GM19463 (cell line): ENCODE measurements around the gene GNGT1.

Experiments
- ATAC-seq: cut with Tn5 transposase; IDR thresholded peaks from one replicate; pipeline ENCODE4 v1.9.1; 2021; ENCODE audit warnings: mild to moderate bottlenecking, moderate library complexity; ENCODE audit not compliant: unreplicated experiment

GNGT1 gene

DNA sequence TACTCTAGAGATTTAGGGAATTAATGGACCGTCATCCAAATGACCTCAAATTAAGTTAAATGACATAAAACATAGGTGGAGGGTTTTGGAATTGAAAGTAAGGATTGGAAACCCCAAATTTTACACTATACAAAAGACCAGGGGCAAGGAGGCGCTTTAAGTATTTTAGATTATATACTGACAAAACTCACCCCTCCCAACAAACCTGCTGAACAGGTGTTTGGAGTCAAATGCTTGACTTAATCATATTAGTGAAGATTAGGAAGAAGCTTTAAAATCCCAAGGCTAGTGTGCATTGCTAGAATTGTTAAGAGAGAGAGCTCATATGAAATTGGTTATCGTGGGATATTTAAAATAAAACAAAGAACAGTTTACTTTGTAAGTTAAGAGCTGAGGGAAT is at the start of gene GNGT1:
Gene GNGT1 (plus strand): TSS at position 301 of the 400 bp plus-strand sequence. CDS start 180 bp downstream, outside the sequence.
- no peak for ATAC-seq

- no peak for ATAC-seq
Observed at GRCh38 chr7:93858857-93859256, 47.5 kb upstream of the GNGT1 start.

DNA sequence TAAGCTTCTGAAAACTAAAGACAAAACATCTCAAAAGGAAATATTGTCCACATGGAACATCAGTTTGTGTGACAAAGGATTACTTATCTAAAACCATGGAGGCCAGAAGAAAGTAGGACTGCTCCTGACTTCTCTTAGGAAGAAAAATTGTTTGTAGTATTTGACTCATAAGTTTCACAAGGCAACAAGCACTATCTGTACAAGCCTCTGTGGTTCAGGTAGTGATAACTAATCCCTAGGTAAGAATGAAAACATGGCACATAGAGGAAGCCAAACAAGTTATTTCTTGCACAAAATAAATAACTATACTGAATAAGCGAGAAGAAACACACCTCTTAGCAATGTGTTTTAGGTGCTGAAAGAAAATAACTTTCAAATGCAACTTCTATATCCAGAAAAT is 46.1 kb upstream of the GNGT1 start:
- ATAC-seq, result no peak

DNA sequence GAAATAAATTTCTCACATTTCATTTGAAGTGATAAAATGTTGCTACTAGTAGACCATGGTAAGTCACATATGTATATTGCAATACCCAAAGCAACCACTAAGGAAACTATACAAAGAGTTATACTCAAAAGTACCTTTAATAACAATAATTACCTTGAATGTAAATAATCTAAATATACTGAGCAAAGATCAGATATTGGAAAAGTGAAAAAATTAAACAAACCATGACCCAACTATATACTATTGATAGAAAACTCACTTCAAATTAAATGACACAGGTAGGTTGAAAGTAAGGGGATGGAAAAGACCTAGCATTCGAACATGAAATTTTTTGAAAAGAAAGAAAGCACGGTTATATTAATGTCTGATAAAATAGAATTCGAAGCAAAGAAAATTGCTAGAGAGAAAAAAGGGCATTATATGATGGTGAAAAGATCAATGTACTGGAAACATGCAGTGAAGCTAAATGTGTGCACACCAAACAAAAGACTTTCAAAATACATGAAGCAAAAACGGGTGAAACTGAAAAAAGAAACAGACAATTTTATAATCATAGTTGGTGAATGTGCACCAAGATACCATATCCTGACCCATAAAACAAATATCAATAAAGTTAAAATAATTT is 44.9 kb upstream of the GNGT1 start:
- no peak for ATAC-seq

GRCh38 chr7:93862651-93863050 is 43.7 kb upstream of the GNGT1 start:
- no peak for ATAC-seq

DNA sequence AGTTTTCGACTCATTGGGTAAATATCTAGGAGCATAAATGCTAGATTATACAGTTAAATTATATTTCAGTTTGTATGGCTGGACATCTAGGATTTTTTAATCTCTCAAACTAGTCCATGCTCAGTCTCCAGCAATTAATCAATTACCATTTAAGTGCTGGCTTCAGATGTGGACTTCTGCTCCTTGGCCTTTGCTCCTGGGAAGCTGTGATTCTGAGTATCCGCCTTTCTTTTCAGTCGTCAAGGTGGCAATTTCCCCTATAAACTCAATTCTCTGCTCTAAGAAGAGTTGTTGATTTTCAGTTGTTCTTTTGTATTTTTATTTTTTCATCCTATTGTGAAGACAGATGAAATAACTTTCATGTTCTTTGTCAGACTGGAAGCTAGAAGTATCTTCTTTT is 39.5 kb upstream of the GNGT1 start:
- no peak for ATAC-seq

DNA sequence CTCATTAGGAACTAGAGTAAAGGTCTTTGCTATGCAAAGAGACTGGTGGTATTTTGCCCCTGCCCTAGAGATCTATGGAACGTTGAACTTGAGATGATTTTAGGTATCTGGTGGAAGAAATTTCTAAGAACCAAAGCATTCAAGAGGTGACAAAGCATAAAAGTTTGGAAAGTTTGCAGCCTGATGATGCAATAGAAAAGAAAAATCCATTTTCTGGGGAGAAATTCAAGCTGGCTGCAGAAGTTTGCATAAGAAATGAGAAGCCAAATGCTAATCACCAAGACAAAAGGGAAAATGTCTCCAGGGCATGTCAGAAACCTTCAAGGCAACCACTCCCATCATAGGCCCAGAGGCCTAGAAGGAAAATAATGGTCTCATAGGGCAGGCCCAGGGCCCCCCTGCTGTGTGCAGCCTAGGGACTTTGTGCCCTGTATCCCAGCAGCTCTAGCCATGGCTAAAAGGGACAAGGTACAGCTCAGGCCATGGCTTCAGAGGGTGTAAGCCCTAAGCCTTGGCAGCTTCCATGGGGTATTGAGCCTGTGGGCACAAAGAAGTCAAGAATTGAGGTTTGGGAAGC is 32.3 kb upstream of the GNGT1 start:
- ATAC-seq, result no peak

DNA sequence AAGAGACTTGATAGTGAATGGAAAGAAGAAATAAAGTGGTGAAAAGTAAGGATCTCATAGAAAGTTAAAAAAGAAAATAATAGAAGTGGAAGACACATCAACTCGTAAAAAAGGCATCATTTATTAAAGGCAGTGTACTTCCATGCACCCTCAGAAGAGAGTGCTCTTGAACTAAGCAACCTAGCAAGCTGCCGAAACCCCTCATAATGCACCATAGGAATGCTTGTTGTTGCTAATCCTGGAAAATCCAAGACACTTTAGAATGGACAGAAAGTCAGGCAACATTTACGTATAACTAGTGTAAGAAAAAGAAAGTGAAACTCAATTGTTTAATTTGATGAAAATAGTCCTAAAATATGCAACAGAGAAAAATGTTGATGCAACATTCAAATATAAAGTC is 28.6 kb upstream of the GNGT1 start:
- ATAC-seq, result no peak

DNA sequence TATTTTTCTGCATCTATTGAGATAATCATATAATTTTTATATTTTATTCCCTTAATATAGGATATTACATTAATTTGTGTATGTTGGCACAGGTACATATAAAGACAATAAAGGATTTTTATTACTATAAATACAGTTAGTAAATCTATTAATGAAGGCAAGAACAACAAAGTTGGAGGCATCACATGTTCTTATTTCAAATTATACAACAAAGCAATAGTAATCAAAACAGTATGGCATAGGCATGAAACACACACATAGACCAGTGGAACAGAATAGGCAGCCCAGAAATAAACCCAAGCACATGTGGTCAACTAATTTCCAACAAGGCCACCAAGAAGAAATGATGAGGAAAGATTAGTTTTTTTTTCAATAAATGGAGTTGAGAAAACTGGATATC is 27.0 kb upstream of the GNGT1 start:
- no peak for ATAC-seq

DNA sequence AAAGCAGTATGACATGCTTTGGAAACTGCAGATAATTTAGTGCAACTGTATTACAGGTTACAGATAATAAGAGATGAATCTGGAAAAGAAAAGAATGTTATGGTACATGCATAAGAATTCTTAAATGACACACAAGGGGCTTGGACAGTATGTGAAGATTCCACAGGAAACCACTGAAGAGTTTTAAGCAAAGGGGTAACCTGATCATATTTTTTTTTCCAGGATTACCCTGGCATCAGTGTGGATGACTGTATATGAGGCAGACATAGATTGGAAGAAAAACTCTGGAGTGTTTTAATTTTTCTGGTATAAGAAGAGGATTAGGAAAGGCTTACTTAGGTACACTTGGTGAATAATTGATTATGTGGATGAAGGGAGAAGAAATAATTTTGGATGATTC is 23.9 kb upstream of the GNGT1 start:
- no peak for ATAC-seq

DNA sequence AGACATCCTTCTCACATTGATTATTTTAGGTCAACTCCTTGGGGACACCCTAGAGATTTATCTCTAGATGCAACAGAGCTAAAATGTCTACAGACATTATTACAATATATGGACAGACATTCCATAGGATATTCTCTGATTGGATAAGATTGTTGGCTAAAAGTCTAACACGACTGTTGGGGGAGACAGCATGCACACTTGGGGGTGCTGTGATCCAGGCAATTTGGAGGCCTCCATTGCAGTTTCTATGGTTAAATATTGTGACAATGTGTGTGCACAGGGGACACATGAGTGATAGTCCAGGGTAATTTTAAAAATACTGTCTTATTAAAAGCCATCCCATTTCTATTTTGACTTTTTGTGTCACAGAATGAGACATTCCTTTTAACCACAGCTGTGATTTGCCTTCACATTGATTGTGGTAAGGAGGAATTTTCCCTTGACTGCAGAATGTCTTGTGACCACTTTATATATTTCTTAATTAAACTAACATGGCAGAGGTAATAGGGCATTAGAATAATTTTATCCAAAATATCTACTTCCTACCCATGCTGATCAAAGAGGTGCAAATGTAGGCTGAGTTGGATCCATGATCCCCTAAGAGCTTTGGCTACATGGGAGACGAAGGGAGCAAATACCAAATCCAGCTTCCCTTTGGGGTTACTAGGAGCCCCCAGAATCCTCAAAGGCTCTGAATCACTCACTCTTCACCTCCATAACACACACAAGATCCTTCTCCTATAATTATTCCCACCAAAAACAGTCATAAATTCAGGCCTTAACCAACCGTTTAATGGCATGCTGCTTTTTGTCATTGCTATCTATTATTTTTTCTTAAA is 23.1 kb upstream of the GNGT1 start:
- no peak for ATAC-seq

GRCh38 chr7:93883917-93884345 is 22.4 kb upstream of the GNGT1 start:
- ATAC-seq, result no peak

DNA sequence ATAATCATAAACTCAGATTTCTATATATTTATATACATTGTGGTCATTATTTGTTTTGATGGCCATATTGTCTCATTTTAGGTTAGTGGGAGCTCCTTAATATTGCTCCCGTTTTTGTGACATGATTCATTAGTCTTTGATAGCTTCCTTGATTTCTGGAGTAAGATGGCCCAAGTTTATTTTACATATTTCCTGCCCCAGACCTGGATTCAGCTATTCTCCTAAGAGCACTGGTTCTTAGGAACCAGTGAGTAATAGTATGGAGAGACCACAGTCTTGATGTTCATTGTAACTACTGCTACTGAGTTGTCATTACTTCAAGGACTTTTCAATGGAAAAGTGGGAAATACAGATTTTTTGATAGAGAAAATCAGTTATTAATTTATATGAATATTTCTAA is 21.8 kb upstream of the GNGT1 start:
- no peak for ATAC-seq

DNA sequence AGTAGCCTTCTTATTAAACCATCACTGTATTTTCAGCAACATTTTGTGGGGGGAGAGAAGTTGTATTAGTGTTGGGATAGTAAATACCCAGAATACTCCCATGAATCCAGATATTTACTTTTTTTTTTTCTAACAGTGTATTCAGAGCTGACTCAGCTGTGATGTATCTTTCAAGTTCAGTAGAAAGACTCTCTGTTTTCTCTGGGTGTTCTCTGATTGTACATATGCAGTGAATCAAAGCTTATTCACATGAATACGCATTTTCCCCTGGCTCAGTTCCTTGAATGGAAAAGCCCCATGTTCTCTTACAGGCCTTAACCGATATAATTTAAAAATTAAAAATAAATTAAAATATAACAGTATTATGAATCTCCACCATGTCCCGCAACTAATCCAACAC is 17.1 kb upstream of the GNGT1 start:
- no peak for ATAC-seq

GRCh38 chr7:93890041-93890463 is 16.3 kb upstream of the GNGT1 start:
- ATAC-seq, result peak; percentile 62

DNA sequence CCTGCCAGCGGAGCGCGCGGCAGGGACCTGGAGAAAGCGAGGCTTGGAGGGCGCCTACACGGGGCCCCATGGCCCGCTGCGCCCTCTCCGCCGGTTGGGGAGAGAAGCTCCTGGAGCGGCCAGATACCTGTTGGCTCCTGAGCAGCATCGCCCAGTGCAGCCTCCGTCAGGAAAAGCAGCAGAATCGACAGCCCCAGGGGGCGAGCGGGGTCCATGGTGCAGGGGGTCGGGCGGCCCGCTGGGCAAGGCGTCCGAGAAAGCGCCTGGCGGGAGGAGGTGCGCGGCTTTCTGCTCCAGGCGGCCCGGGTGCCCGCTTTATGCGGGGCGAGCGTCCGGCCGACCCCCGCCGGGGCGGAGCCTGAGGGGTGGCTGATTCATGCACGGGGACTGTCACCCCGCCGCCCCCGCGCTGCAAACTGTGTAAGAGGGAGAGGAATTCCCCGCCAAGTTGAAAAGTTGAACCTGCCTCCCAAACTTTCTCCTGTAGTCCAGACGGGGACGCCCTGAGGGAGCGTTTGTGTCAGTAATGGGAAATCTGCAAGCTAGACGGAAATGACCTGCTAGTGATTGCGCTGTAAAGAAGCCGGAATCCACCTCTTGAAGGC is 15.8 kb upstream of the GNGT1 start, which contains the start of gene TFPI2:
Gene TFPI2 (minus strand): TSS at position 290 of the 605 bp plus-strand sequence. CDS start 75 bp downstream, at position 215.
- peak; percentile 56 for ATAC-seq

GRCh38 chr7:93894426-93894825 is 11.9 kb upstream of the GNGT1 start:
- ATAC-seq, result no peak

DNA sequence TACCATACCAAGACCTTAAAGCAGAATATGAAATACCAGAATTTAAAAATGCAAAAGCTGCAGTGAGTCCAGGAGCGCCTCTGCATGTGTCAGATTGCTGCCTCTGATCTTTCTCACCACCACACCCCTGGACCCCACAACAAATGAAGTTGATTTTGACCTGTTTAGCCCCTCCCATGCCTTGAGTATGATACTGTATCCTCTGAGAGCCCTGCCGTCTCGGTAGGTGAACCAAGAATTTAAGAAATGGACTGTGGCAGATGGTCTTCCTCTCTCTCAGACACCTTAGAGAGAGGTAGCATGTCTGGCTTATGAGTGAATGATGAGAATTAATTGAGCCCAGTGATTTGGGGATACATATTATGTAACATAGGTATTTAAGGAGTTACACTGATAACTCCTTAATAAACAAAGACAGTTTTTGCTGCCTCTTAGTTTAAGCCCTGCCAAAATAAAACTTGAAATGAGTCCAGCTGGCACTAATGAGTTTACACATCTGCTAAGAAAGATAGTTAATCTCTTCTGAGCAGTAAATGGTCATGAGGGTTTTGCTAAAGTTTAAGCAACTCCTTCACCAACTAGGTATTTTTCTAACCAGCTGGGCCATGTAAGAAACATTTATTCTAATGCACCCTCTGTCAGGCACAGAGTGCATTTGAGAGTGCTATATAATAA is 11.3 kb upstream of the GNGT1 start:
- ATAC-seq, result no peak

- no peak for ATAC-seq
Observed at GRCh38 chr7:93895859-93896600, 10.3 kb upstream of the GNGT1 start.

- no peak for ATAC-seq
Observed at GRCh38 chr7:93897680-93898079, 8.7 kb upstream of the GNGT1 start.
